ENCODE results near the gene IGSF5. TPM values are rescaled to one million over a fixed set of nuclear protein-coding genes. Genes with fewer than 3 reads are reported as not detected.

Gene IGSF5
- total and polyA plus RNA-seq, 2 donors (not counting 1 experiment from before 2014, with no cell fraction given): not detected

GRCh38 chr21:39712273-39712672 is 32.7 kb upstream of the IGSF5 start:
- WGBS (ENCODE audit: insufficient coverage): 83% methylated on average over 7 of the region's 7 CpGs
- no peaks in the 10 kb centered on the region for H3K9me3 Mint-ChIP-seq (ENCODE audit: insufficient read depth)
- Histone ChIP-seq H4K20me1 (ENCODE audit: control insufficient read depth, insufficient read depth, low read length, poor library complexity, severe bottlenecking) (no peaks in the 10 kb centered on the region), H3K4me1 (ENCODE audit: control insufficient read depth in 2 of 2, insufficient read depth in 2 of 2, low read length in 2 of 2) (no peaks in the 10 kb centered on the region), H3K36me3 (replicated peaks in 1 of 2; ENCODE audit: control extremely low read depth in 1 of 2, control insufficient read depth in 1 of 2, extremely low read depth in 1 of 2, insufficient read depth in 2 of 2, low read length in 1 of 2) (no peaks in the 10 kb centered on the region), H3K79me2 (ENCODE audit: control insufficient read depth, insufficient read depth, low read length) (no peaks in the 10 kb centered on the region), H3K9me3 (ENCODE audit: control extremely low read depth in 1 of 3, control insufficient read depth in 2 of 3, insufficient read depth in 1 of 3, low read length in 2 of 3) (no peaks in the 10 kb centered on the region), H2AFZ (ENCODE audit: insufficient read depth, low read depth, low read length, poor library complexity, severe bottlenecking) (no peak overlapping the region), H3K9ac (ENCODE audit: low read length) (no peak overlapping the region), H3K4me3 (ENCODE audit: control extremely low read depth in 1 of 5, extremely low read depth in 1 of 5, insufficient read depth in 1 of 5, low read depth in 2 of 5, low read length in 4 of 5) (no peak overlapping the region), H3K27me3 (replicated peaks in 1 of 4; ENCODE audit: control extremely low read depth in 1 of 4, control insufficient read depth in 3 of 4, insufficient read depth in 4 of 4, low read length in 3 of 4) (no peaks in the 10 kb centered on the region), H3K4me2 (replicated peaks; ENCODE audit: low read depth, low read length, poor library complexity, severe bottlenecking) (no peak overlapping the region), H3K27ac (ENCODE audit: low read length in 2 of 2) (no peak overlapping the region)
- H3K27ac Mint-ChIP-seq: no peak overlapping the region
- H3K4me3 Mint-ChIP-seq: no peak overlapping the region
- TF ChIP-seq CTCF (IDR thresholded peaks at IDR 0.05): no peak
- no peak for TF ChIP-seq EZH2 (IDR thresholded peaks at IDR 0.05; ENCODE audit: borderline replicate concordance, insufficient read depth, low read depth, low read length, poor library complexity, severe bottlenecking)
- no peak for ATAC-seq (ENCODE audit: low read depth)
- no peaks in the 10 kb centered on the region for H3K27me3 Mint-ChIP-seq
- DNase-seq: no peak
- CTCF ChIA-PET: interaction anchor here (1.4 kb wide), 1 partner anchor 195 kb away, joined by 3 read pairs; no protein-coding TSS in a partner anchor
- no peaks in the 10 kb centered on the region for H3K4me1 Mint-ChIP-seq
- POLR2A ChIA-PET: no interaction called here
- intact Hi-C loops (cut with micrococcal nuclease): no loop called here

- CTCF ChIA-PET: interaction anchor here (1.4 kb wide), 1 partner anchor 196 kb away, joined by 3 read pairs; no protein-coding TSS in a partner anchor
- Histone ChIP-seq H3K9ac (ENCODE audit: low read length) (no peak overlapping the region), H3K27me3 (replicated peaks in 1 of 4; ENCODE audit: control extremely low read depth in 1 of 4, control insufficient read depth in 3 of 4, insufficient read depth in 4 of 4, low read length in 3 of 4) (no peaks in the 10 kb centered on the region), H3K4me3 (ENCODE audit: control extremely low read depth in 1 of 5, extremely low read depth in 1 of 5, insufficient read depth in 1 of 5, low read depth in 2 of 5, low read length in 4 of 5) (no peak overlapping the region), H3K36me3 (replicated peaks in 1 of 2; ENCODE audit: control extremely low read depth in 1 of 2, control insufficient read depth in 1 of 2, extremely low read depth in 1 of 2, insufficient read depth in 2 of 2, low read length in 1 of 2) (no peaks in the 10 kb centered on the region), H3K79me2 (ENCODE audit: control insufficient read depth, insufficient read depth, low read length) (no peaks in the 10 kb centered on the region), H3K27ac (ENCODE audit: low read length in 2 of 2) (no peak overlapping the region), H2AFZ (ENCODE audit: insufficient read depth, low read depth, low read length, poor library complexity, severe bottlenecking) (no peak overlapping the region), H3K9me3 (ENCODE audit: control extremely low read depth in 1 of 3, control insufficient read depth in 2 of 3, insufficient read depth in 1 of 3, low read length in 2 of 3) (no peaks in the 10 kb centered on the region), H3K4me2 (replicated peaks; ENCODE audit: low read depth, low read length, poor library complexity, severe bottlenecking) (no peak overlapping the region), H4K20me1 (ENCODE audit: control insufficient read depth, insufficient read depth, low read length, poor library complexity, severe bottlenecking) (no peaks in the 10 kb centered on the region), H3K4me1 (ENCODE audit: control insufficient read depth in 2 of 2, insufficient read depth in 2 of 2, low read length in 2 of 2) (no peaks in the 10 kb centered on the region)
- 72% methylated on average over 2 of the region's 3 CpGs for WGBS (ENCODE audit: insufficient coverage)
- H3K27ac Mint-ChIP-seq: no peak overlapping the region
- POLR2A ChIA-PET: no interaction called here
- no peak for TF ChIP-seq EZH2 (IDR thresholded peaks at IDR 0.05; ENCODE audit: borderline replicate concordance, insufficient read depth, low read depth, low read length, poor library complexity, severe bottlenecking)
- no peak for TF ChIP-seq CTCF (IDR thresholded peaks at IDR 0.05)
- H3K4me1 Mint-ChIP-seq: no peaks in the 10 kb centered on the region
- no peak overlapping the region for H3K4me3 Mint-ChIP-seq
- no peaks in the 10 kb centered on the region for H3K27me3 Mint-ChIP-seq
- no peaks in the 10 kb centered on the region for H3K9me3 Mint-ChIP-seq (ENCODE audit: insufficient read depth)
- DNase-seq: no peak
- ATAC-seq (ENCODE audit: low read depth): no peak
- intact Hi-C loops (cut with micrococcal nuclease): no loop called here
Observed at GRCh38 chr21:39712976-39713375, 32.0 kb upstream of the IGSF5 start.
